Sciatic nerve (tissue), 2 donors: ENCODE measurements around the gene BLOC1S5. TPM values are rescaled to one million over a fixed set of nuclear protein-coding genes. Genes with fewer than 3 reads are reported as not detected.
"Not testable (repeated sequence)": the region's sequence is repeated elsewhere in the genome, so short reads cannot be mapped to it uniquely, and the experiment has no call there.

Source experiments
- ATAC-seq: fragments of 200-7000 bp; cut with Tn5 transposase; one replicate; pipeline ENCODE4 v1.9.1; 2020; ENCODE audit warnings: mild to moderate bottlenecking, moderate library complexity
- DNase-seq: peaks from one replicate; pipeline ENCODE4 v3.0.0-alpha.2; 2020; ENCODE audit warnings: low spot score
- intact Hi-C: fragments of 100-400 bp; cut with DNase I; formaldehyde crosslinking; loops from one replicate; pipeline ENCODE4 v1.14.2; 2022
- total RNA-seq: library from RNA; stranded (reverse); fragmentation: NEBNext Ultra II Directional; extraction: Animal tissue kit (Norgen Biotek cat#: 25700); gene quantifications from one replicate; pipeline ENCODE4 v1.2.1, GENCODE V29; 2021
- donor health status: DM: no; HTN: no; CAD: no.
- donor health status: DM: no; HTN: no; CAD: no.

Gene BLOC1S5
- total RNA-seq, 1 donor from 2014 or later: 17.8 TPM

GRCh38 chr6:8057263-8057662, 6.9 kb downstream of the BLOC1S5 start:
- intact Hi-C loops: loop anchor here (5.0 kb wide), 1 partner anchor 335 kb away; no protein-coding TSS in a partner anchor
- DNase-seq (no peak), ATAC-seq (no peak)

- DNase-seq (no peak), ATAC-seq (no peak)
- intact Hi-C loops: no loop called here
Measured at GRCh38 chr6:8054276-8054675, 9.9 kb downstream of the BLOC1S5 start.

- ATAC-seq: peak; percentile 36
Measured at GRCh38 chr6:8047541-8048292, 16.5 kb downstream of the BLOC1S5 start.

GRCh38 chr6:8045769-8046168, 18.4 kb downstream of the BLOC1S5 start:
- DNase-seq, ATAC-seq, intact Hi-C loops: not testable (repeated sequence)

More at GRCh38 chr6:8047541-8048292, 16.5 kb downstream of the BLOC1S5 start:
- DNase-seq: no peak
- intact Hi-C loops: no loop called here

- DNase-seq (no peak), ATAC-seq (no peak)
- intact Hi-C loops: no loop called here
Measured at GRCh38 chr6:8043221-8043620, 21.0 kb downstream of the BLOC1S5 start.

GRCh38 chr6:8041913-8042583, 22.1 kb downstream of the BLOC1S5 start:
- no peak for ATAC-seq
- intact Hi-C loops: no loop called here
- no peak for DNase-seq

GRCh38 chr6:8034107-8034506, 30.1 kb downstream of the BLOC1S5 start:
- DNase-seq, ATAC-seq, intact Hi-C loops: not testable (repeated sequence)

- ATAC-seq: no peak
- no peak for DNase-seq
- intact Hi-C loops: no loop called here
Measured at GRCh38 chr6:8030920-8031319, 33.3 kb downstream of the BLOC1S5 start.

- intact Hi-C loops: no loop called here
- no peak for ATAC-seq
- no peak for DNase-seq
Measured at GRCh38 chr6:8029243-8029870, 34.8 kb downstream of the BLOC1S5 start.

GRCh38 chr6:8027965-8028651, 36.1 kb downstream of the BLOC1S5 start:
- intact Hi-C loops: no loop called here
- ATAC-seq: peak; percentile 75
- DNase-seq: no peak

GRCh38 chr6:8026800-8027199, 37.4 kb downstream of the BLOC1S5 start:
- no peak for ATAC-seq

GRCh38 chr6:8025191-8025590, 39.0 kb downstream of the BLOC1S5 start:
- no peak for ATAC-seq
- intact Hi-C loops: no loop called here
- DNase-seq: no peak

More at GRCh38 chr6:8026800-8027199, 37.4 kb downstream of the BLOC1S5 start:
- DNase-seq: no peak
- intact Hi-C loops: no loop called here

GRCh38 chr6:8023638-8024037, 40.6 kb downstream of the BLOC1S5 start:
- DNase-seq (no peak), ATAC-seq (no peak)
- intact Hi-C loops: no loop called here

GRCh38 chr6:8020083-8020482, 44.1 kb downstream of the BLOC1S5 start:
- DNase-seq (no peak), ATAC-seq (no peak)
- intact Hi-C loops: no loop called here

- DNase-seq (no peak), ATAC-seq (no peak)
- intact Hi-C loops: no loop called here
Measured at GRCh38 chr6:8017705-8018104, 46.5 kb downstream of the BLOC1S5 start.

- no peak for DNase-seq
- intact Hi-C loops: no loop called here
- no peak for ATAC-seq
Measured at GRCh38 chr6:8017276-8017701, 46.9 kb downstream of the BLOC1S5 start.

GRCh38 chr6:8014947-8015346, 49.2 kb downstream of the BLOC1S5 start:
- ATAC-seq: no peak
- intact Hi-C loops: no loop called here

GRCh38 chr6:8013763-8014162, 50.4 kb downstream of the BLOC1S5 start:
- DNase-seq: no peak
- intact Hi-C loops: no loop called here
- ATAC-seq: no peak

More at GRCh38 chr6:8014947-8015346, 49.2 kb downstream of the BLOC1S5 start:
- no peak for DNase-seq

GRCh38 chr6:8006208-8006607, 58.0 kb downstream of the BLOC1S5 start:
- ATAC-seq: no peak
- DNase-seq: no peak
- intact Hi-C loops: no loop called here
